ENCODE measurements around the gene RPS6KA2. TPM values are rescaled to one million over a fixed set of nuclear protein-coding genes. Genes with fewer than 3 reads are reported as not detected.
A peak's percentile ranks its signal among the peaks of the same experiment; 100 is the strongest.

Gene RPS6KA2
- total RNA-seq, 2 experiments from 2014 or later: 9.3 to 10.9 TPM

- Mint-ChIP-seq H3K4me3 (no peak overlapping the region), H3K4me1 (peaks cover 20% of the 10 kb centered on the region), H3K36me3 (ENCODE audit: low read depth) (no peaks in the 10 kb centered on the region), H3K27ac (no peak overlapping the region), H3K9me3 (ENCODE audit: low read depth) (no peaks in the 10 kb centered on the region), H3K27me3 (no peaks in the 10 kb centered on the region)
- ATAC-seq: no peak
- no peak for DNase-seq
- intact Hi-C loops (cut with DNase I, micrococcal nuclease): no loop called here
- CTCF ChIA-PET: interaction anchor here (1.1 kb wide), 1 partner anchor 138 kb away, joined by 3 read pairs; no protein-coding TSS in a partner anchor
- POLR2A ChIA-PET: no interaction called here
Measured at GRCh38 chr6:166496460-166496859, 130.6 kb downstream of the RPS6KA2 start.

GRCh38 chr6:166495487-166496314 is 131.3 kb downstream of the RPS6KA2 start:
- intact Hi-C loops (cut with DNase I, micrococcal nuclease): no loop called here
- ChIA-PET CTCF (interaction anchor here (1.1 kb wide), 1 partner anchor 137 kb away, joined by 3 read pairs; no protein-coding TSS in a partner anchor), POLR2A (no interaction called here)
- Mint-ChIP-seq H3K4me1 (peaks cover 20% of the 10 kb centered on the region), H3K9me3 (ENCODE audit: low read depth) (no peaks in the 10 kb centered on the region), H3K36me3 (ENCODE audit: low read depth) (no peaks in the 10 kb centered on the region), H3K27me3 (no peaks in the 10 kb centered on the region), H3K27ac (peak overlapping the region; percentile 37), H3K4me3 (no peak overlapping the region)
- DNase-seq (no peak), ATAC-seq (no peak)

- CTCF ChIA-PET: no interaction called here
- peaks cover 17% of the 10 kb centered on the region for H3K4me1 Mint-ChIP-seq
- no peaks in the 10 kb centered on the region for H3K27me3 Mint-ChIP-seq
- no peaks in the 10 kb centered on the region for H3K36me3 Mint-ChIP-seq (ENCODE audit: low read depth)
- H3K4me3 Mint-ChIP-seq: no peak overlapping the region
- intact Hi-C loops (cut with DNase I, micrococcal nuclease): no loop called here
- no peaks in the 10 kb centered on the region for H3K9me3 Mint-ChIP-seq (ENCODE audit: low read depth)
- H3K27ac Mint-ChIP-seq: peak overlapping the region; percentile 37
- DNase-seq (peak; percentile 79), ATAC-seq (peak; percentile 56)
- POLR2A ChIA-PET: interaction anchor here (1.0 kb wide), 1 partner anchor 187 kb away, joined by 3 read pairs; the partner anchor contains the start of gene PRR18
Measured at GRCh38 chr6:166494757-166495486, 132.1 kb downstream of the RPS6KA2 start.

- DNase-seq (no peak), ATAC-seq (no peak)
- H3K27ac Mint-ChIP-seq: no peak overlapping the region
- ChIA-PET POLR2A (no interaction called here), CTCF (no interaction called here)
- H3K4me3 Mint-ChIP-seq: no peak overlapping the region
- H3K27me3 Mint-ChIP-seq: no peaks in the 10 kb centered on the region
- intact Hi-C loops (cut with DNase I, micrococcal nuclease): no loop called here
- no peaks in the 10 kb centered on the region for H3K36me3 Mint-ChIP-seq (ENCODE audit: low read depth)
- peaks cover 11% of the 10 kb centered on the region for H3K4me1 Mint-ChIP-seq
- H3K9me3 Mint-ChIP-seq (ENCODE audit: low read depth): no peaks in the 10 kb centered on the region
Measured at GRCh38 chr6:166494101-166494441, 133.0 kb downstream of the RPS6KA2 start.

- Mint-ChIP-seq H3K9me3 (ENCODE audit: low read depth) (no peaks in the 10 kb centered on the region), H3K4me3 (no peak overlapping the region), H3K27me3 (no peaks in the 10 kb centered on the region), H3K36me3 (ENCODE audit: low read depth) (no peaks in the 10 kb centered on the region), H3K4me1 (peaks cover 11% of the 10 kb centered on the region), H3K27ac (no peak overlapping the region)
- ChIA-PET CTCF (no interaction called here), POLR2A (no interaction called here)
- no peak for DNase-seq
- ATAC-seq: no peak
- intact Hi-C loops (cut with DNase I, micrococcal nuclease): no loop called here
Measured at GRCh38 chr6:166493427-166494100, 133.5 kb downstream of the RPS6KA2 start.

- POLR2A ChIA-PET: no interaction called here
- ATAC-seq: no peak
- H3K27me3 Mint-ChIP-seq: no peaks in the 10 kb centered on the region
- CTCF ChIA-PET: no interaction called here
- H3K9me3 Mint-ChIP-seq (ENCODE audit: low read depth): peaks cover 9% of the 10 kb centered on the region
- intact Hi-C loops (cut with DNase I, micrococcal nuclease): no loop called here
- DNase-seq: no peak
- H3K36me3 Mint-ChIP-seq (ENCODE audit: low read depth): peaks cover 9% of the 10 kb centered on the region
- no peak overlapping the region for H3K4me3 Mint-ChIP-seq
- H3K27ac Mint-ChIP-seq: no peak overlapping the region
- H3K4me1 Mint-ChIP-seq: peaks cover 25% of the 10 kb centered on the region
Measured at GRCh38 chr6:166492092-166492741, 134.8 kb downstream of the RPS6KA2 start.

- ChIA-PET CTCF (no interaction called here), POLR2A (no interaction called here)
- DNase-seq (no peak), ATAC-seq (no peak)
- Mint-ChIP-seq H3K27ac (no peak overlapping the region), H3K4me1 (peaks cover 27% of the 10 kb centered on the region), H3K36me3 (ENCODE audit: low read depth) (peaks cover 13% of the 10 kb centered on the region), H3K27me3 (no peaks in the 10 kb centered on the region), H3K9me3 (ENCODE audit: low read depth) (peaks cover 11% of the 10 kb centered on the region), H3K4me3 (no peak overlapping the region)
- intact Hi-C loops (cut with DNase I, micrococcal nuclease): no loop called here
Measured at GRCh38 chr6:166490671-166491500, 136.2 kb downstream of the RPS6KA2 start.

- CTCF ChIA-PET: interaction anchor here (0.6 to 0.7 kb wide), 2 partner anchors 212 to 349 kb away, joined by 3 read pairs; no protein-coding TSS in a partner anchor
- intact Hi-C loops (cut with DNase I, micrococcal nuclease): loop anchor here (5.0 kb wide), 1 partner anchor 72 kb away; no protein-coding TSS in a partner anchor
- POLR2A ChIA-PET: interaction anchor here (0.6 kb wide), 1 partner anchor 516 kb away, joined by 3 read pairs; no protein-coding TSS in a partner anchor
- Mint-ChIP-seq H3K9me3 (ENCODE audit: low read depth) (peaks cover 11% of the 10 kb centered on the region), H3K4me3 (no peak overlapping the region), H3K4me1 (peaks cover 19% of the 10 kb centered on the region), H3K27ac (no peak overlapping the region), H3K27me3 (no peaks in the 10 kb centered on the region), H3K36me3 (ENCODE audit: low read depth) (peaks cover 13% of the 10 kb centered on the region)
- DNase-seq: no peak
- ATAC-seq: no peak
Measured at GRCh38 chr6:166489301-166490155, 137.5 kb downstream of the RPS6KA2 start.

GRCh38 chr6:166488701-166489100 is 138.3 kb downstream of the RPS6KA2 start:
- Mint-ChIP-seq H3K9me3 (ENCODE audit: low read depth) (peaks cover 11% of the 10 kb centered on the region), H3K27me3 (no peaks in the 10 kb centered on the region), H3K27ac (peak overlapping the region; percentile 98), H3K4me1 (peaks cover 19% of the 10 kb centered on the region), H3K36me3 (ENCODE audit: low read depth) (peaks cover 13% of the 10 kb centered on the region), H3K4me3 (no peak overlapping the region)
- ATAC-seq: no peak
- no peak for DNase-seq
- ChIA-PET CTCF (interaction anchor here (0.6 kb wide), 1 partner anchor 212 kb away, joined by 3 read pairs; no protein-coding TSS in a partner anchor), POLR2A (interaction anchor here (0.5 to 0.6 kb wide), 2 partner anchors 147 to 516 kb away, joined by 3 to 11 read pairs; no protein-coding TSS in a partner anchor)
- intact Hi-C loops (cut with DNase I, micrococcal nuclease): loop anchor here (1.0 to 5.0 kb wide), 3 partner anchors 71 to 139 kb away; partner anchors contain the start of gene RPS6KA2 (in 1 of the 2)

Measured in activated CD4-positive, alpha-beta T cell treated with anti-CD3 and anti-CD28 coated beads for 36 hours (primary cell).